Stimulated activated CD8-positive, alpha-beta memory T cell treated with anti-CD3 and anti-CD28 coated beads, Interleukin-15, amount 100 ng/mL, for 4 hours (primary cell): ENCODE measurements around the gene BRMS1L.
"Not testable (repeated sequence)": the region's sequence is repeated elsewhere in the genome, so short reads cannot be mapped to it uniquely, and the experiment has no call there.

Experiments used
- DNase-seq, 2 donors: peaks; one replicate each; pipeline ENCODE4 v3.0.0-alpha.2; 2020; ENCODE audit warnings: low read depth in 2 of 2

Gene BRMS1L, protein sequence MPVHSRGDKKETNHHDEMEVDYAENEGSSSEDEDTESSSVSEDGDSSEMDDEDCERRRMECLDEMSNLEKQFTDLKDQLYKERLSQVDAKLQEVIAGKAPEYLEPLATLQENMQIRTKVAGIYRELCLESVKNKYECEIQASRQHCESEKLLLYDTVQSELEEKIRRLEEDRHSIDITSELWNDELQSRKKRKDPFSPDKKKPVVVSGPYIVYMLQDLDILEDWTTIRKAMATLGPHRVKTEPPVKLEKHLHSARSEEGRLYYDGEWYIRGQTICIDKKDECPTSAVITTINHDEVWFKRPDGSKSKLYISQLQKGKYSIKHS

DNA sequence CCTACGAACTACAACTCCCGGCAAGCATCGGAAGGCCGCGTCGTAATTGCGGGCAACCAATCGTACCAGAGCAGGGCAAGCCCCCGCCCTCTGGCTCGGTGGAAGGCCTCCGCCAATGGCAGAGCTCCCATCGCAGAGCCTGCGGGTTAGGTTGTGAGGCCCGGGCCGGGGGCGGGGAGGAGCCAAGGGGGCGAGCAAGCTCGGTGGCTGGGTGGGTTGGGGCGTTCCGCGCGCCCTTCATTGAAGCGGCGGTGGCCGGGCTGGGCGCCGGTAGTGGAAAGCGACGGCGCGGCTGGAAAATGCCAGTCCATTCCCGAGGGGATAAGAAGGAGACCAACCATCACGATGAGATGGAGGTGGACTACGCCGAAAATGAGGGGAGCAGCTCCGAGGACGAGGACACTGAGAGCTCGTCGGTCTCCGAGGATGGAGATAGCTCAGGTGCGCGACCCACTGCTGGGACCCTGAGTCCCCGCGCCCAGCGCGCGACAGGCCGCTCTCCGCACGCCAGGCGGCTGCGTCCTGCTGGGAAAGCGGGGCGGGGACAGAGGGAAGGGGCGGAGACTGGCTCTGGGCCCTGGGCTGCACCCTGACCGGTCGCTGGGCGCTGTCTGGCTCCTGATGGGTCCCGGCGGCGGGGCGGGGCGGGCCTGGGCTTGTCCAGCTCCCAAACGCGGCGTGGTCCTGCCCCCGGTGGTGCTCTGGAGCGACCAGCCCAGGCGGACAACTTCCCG is at the start of gene BRMS1L:
TSS of gene BRMS1L (plus strand) at position 121 of the 734 bp plus-strand sequence. CDS start at position 300, 179 bp downstream.
- peak; percentile 93 to 94 for DNase-seq

DNA sequence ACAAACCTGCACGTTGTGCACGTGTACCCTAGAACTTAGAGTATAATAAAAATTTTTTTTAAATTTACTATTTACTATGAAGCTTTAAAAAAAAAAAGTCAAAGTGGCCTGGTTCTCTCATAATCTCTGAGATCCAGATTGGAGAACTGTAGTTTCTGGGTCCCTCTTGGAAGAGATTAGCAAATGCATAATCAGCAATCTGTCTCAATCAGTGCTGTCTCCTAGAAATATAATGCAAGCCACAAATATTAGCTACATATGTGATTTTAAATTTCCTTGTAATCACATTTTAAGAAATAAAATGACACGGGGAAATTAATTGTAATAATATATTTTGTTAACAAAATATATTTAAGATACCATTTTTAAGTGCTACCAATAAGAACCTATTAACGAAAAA is 49.3 kb upstream of the BRMS1L start:
- no peak for DNase-seq

DNA sequence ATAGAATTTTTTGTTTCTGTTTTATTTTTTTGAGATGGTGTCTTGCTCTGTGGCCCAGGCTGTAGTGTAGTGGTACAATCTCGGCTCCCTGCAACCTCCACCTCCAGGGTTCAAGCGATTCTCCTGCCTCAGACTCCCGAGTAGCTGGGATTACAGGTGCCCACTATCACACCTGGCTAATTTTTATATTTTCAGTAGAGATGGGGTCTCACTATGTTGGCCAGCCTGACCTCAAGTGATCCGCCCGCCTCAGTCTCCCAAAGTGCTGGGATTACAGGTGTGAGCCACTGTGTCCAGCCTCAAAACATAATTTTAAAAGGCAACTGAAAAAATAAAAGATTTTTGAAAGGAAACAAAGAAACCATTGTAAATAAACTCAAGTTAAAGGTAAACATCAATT is 48.6 kb upstream of the BRMS1L start:
- DNase-seq: not testable (repeated sequence)

DNA sequence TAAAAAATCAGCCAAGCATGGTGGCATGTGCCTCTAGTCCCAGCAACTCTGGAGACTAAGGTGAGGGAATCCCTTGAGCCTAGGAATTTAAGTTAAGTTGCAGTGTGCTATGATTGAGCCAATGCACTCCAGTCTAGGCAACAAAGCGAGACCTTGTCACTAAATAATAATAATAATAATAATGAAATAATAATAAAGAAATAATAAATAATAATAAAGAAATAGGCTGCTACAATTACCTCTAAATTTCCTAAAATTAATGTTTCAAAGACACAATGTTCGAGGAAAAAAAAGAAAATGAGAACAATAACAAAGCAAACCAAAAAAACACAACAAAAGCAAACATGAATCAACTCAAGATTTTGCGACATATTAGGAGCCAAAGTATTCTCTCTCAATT is 46.8 kb upstream of the BRMS1L start:
- DNase-seq: no peak

DNA sequence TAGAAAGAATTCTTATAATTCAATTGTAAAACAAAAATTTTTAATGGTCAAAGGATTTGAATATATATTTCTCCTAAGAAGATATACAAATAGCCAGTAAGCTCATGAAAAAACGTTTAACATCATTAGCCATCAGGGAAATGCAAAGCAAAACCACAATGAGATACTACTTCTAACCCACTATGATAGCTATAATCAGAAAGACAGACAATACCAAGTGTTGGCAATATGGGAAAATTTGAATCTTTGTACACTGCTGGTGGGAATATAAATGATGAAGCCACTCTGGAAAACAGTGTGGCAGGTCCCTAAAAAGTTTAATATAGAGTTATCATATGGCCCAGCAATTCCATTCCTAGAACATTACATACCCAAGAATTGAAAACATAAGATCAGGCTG is 42.4 kb upstream of the BRMS1L start:
- no peak for DNase-seq

DNA sequence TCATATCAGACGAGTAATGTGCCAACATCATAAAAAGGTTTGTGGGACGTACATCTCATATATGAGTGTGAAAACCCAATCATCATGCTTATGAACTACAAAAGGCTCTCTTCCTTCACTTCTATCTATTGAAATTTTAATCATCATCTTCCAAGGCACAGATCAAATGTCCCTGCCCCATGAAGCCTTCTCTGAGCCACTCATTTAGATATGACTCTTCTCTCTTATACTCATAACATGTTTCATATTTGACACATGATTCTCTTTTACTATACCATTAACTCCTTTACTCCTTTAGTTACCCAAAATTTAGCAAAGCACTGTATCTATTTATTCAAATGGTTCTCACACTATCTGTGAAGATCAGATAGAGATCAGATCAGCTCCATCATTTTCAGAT is 39.3 kb upstream of the BRMS1L start:
- DNase-seq: no peak

DNA sequence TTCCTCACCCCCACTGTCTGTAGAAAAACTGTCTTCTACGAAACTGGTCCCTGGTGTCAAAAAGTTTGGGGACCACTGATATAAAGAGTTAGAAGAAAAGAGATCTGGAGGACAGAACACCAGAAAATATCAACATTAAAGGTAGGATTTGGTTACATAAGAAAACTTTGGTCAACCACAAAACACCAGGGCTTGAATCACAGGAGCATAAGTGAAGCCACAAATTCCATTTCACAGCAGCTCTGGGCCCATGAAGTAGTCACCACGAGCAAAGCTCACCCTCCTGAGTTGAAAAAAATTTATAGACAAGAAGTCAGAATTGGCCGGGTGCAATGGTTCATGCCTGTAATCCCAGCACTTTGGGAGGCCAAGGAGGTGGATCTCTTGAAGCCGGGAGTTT is 36.5 kb upstream of the BRMS1L start:
- no peak for DNase-seq

DNA sequence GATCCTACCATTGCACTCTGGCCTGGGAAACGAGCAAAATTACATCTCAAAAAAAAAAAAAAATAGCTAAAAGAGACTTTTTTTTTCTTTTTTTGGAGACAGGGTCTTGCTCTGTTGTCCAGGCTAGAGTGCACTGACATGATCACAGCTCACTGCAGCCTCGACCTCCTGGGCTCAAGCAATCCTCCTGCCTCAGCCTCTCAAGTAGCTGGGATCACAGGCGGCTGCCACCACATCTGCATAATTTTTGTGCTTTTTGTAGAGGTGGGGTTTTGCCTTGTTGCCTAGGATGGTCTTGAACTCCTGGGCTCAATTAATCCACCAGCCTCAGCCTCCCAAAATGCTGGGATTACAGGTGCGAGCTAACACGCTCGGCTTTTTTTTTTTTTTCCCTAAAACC is 28.3 kb upstream of the BRMS1L start:
- DNase-seq: no peak

DNA sequence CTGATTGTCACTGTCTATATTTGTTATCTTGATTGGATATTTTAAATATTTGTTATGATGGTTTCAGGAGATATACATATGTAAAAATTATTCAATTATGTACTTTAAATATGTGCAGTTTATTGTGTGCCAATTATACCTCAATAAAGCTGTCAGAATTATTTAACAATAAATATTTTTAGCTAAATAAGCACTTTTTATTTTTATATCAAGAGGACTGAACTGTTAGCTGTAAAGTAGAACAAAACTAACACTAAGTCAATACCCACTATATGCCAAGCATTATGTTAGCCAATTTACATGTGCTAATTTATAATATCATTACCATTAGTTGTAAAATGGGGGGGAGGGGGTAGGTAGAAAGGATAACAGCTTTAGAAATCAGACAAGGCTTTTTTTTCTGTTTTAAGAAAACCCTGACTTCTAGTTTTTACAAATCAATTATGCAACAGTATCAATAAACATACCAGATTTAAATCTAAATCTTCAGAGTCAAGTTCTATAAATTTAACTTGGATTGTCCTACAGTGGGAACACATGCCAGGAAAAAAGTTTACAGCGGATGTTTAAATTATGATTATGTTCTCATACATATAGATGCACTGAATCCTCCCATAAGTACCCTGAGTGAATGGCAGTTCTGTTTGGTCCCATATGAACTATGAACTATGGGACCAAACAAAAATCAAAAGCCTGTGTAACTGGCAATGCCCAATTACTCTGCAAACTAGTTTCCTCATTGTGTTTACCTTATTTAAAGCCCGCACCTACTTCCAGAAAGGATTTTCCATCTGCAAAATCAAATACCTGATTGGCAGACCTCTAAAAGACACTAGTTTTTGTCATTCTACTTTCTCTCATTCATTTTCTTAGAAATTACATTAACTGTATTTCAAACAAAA is 19.9 kb upstream of the BRMS1L start:
- no peak for DNase-seq

DNA sequence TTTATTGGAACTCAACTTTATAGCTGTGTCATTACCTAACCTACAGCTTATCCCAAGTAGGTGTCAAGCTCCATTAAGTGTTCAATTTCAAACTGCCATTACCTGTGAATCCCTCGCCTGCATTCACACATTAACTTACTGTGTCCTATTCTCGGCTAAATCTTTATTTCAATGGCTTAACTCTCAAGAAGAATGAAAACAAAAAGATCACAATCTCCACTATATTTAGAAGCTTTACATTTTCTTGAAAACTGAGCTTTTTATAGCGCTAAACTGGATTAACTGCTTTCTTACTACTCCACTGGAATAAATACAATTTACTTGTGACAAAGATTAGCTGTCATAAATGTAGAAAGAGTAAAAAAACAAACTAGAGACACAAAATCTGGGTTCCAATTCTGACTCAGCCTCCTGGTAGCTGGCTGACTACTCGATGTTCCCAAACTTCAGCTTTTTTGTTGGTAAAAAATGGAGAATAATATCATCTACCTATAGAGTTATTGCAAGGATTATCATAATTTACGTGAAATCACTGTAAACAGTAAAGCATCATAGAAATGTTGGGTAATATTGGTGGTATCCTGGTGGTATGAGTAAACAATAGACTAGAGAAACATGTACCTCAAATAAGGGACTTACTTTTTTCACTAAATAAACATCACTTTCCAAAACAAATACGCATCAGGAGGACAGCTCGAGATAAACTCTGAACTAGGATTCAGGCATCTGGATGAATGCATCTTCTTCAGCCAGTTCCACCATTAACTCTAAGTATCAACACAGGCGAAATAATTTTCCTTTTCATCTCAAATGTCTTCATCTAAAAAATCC is 18.8 kb upstream of the BRMS1L start:
- DNase-seq: no peak

DNA sequence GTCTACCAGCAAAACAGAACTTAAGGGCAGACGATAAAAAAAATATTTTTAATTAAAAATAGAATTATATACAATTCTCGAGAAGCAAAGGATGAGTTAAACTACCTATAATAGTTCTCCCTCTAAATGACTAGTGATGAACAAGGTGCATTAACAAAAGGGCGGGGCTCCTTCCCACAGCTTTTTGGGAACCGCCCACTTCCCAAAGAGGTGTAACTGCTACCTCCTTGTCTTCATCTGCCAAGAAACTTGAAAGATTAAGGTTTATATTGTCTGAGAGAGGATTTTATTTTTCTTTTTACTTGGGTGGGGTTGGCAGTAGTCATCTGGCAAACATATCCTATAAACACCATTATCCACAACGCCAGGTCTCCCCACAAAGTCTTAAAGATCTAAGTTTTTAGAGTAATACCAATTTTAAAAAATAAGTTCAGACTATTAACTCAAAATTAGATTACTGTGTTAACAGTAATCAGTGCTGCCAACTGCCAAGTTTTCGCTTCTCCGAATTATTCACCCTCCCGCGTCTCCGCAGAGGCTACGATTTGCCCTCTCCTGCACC is 18.0 kb upstream of the BRMS1L start:
- no peak for DNase-seq

DNA sequence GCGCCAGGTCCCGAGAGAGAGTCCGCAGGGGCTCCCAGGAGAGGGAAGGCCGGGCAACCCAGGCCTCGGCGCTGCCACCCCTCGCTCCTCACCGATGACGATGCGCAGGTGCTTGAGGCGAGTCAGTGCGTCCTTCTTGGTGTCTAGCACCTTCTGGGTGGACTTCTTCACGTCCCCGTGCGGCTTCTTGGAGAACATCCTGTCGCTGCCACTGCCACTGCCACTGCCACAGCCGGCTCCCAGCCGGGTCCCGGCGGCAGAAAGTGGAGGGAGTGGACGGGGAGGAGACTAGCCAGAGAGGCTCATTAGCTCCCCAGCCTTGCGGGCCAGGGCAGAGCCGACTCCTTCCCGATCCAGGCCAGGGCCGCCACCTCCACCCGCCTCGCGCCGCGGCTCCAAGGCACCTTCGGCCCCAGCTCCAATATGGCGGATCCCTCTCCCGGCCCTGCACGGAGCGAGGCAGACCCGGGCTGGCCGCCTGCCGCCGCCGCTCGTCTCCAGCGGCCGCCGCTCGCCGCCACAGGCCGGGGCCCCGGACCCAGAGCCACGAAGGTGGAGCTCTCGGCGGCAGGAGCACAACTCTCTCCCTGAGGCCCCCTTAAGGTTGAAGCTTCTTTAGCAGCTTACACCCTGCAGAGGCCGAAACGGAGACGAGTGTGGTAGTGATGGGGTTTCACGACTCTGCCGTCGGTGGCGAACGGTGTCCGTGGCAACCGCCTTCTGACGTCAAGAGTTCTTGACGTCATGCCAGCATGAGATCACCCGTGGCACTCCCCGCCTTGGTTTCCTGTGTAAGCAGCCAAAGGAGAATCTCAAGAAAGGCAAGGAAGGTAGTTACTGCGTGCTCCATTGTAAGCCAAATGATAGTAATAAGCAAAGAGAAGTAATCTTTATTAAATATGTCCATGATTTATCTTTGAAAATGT is 17.2 kb upstream of the BRMS1L start, which contains the start of gene RALGAPA1:
TSS of gene RALGAPA1 (minus strand) at position 658 of the 926 bp plus-strand sequence. CDS start at position 198, 460 bp downstream.
- DNase-seq: peak; percentile 85 to 88

DNA sequence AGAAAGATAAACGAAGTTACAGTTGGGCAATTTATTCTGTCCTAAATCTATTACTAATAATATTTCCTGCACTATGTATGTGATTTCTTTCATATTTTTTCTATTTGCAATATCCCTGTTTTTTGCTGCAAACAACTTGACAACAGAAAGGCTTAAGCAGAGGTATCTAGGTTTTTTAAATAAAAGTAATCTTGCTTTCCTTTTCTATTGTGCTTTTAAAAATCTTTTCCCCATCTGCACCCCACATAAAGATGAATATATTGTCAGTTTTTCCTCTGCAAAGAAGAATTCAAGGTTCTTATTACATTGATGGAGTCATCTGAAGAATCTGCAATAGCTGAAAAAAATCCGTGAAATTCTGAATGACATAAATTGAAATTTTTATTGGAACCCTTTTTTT is 16.5 kb upstream of the BRMS1L start:
- DNase-seq: no peak

DNA sequence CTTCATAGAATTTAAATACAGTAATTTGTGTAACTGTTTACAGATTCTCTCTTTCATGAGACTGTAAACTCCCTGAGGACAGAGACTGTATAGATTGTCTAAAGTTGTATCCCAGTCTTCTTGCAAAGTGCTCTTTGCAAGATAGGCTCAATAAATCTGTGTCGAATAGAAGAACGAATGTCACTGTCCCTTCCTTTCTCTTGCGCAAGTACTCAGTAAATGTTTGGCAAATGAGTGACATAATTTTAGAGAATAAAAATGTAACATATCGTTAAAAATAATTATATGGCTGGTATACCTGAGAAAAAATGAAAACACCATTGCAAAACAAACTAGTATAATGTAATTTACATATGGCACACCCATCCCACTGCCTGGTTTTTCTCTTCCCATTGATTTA is 15.2 kb upstream of the BRMS1L start:
- no peak for DNase-seq

DNA sequence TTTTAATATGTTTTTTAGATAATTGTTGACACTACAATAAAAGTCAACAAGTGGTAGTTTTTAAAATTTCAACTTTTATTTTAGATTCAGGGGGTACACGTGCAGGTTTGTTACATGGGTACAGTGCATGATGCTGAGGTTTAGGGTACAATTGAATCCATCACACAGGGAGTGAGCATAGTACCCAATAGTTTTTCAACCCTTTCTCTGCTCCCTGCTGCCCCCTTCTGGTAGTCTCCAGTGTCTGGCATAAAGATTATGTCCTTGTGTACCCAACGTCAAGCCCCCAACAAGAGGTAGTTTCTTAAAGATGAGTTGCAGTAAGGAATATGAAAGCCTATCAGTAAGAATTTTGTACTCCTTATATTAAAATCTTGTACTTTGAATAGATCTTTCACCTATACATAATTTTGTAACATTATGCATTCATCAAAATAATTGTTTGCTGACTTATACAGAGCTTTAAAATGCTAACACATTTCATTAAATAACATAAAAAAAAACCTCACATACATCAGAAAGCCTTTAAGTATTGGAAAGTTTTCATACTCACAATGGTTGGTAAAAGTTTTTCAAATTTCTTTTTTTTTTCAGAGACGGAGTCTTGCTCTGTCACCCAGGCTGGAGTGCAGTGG is 11.7 kb upstream of the BRMS1L start:
- peak; percentile 40 to 67 for DNase-seq

DNA sequence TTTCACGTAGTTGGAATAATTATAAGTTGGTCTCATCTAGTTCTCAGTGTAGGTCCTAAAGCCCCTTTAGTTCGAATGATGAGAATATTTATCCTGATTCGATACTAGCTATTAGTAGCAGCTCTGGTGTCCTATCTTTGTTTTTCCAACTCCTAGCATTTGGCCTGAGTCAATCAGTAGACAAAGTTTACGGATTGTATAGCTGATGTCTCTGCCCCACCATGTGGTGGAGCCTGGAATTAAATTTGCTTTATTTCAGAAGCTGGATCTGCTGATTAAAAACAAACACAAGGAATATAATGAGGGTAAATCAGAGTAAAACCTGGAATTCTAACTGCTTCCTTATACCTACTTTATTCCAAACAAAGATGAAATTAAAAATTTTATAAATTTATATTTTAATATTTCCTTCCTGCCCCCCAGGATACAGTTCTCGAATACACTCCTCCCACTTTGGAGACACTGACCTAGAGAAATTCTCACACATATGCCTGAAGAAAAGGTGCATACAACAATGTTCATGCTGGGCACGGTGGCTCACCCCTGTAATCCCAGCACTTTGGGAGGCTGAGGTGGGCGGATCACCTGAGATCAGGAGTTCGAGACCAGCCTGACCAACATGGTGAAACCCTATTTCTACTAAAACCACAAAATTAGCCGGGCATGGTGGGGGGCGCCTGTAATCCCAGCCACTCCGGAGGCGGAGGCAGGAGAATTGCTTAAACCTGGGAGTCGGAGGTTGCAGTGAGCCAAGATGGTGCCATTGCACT is 7.6 kb upstream of the BRMS1L start:
- no peak for DNase-seq

DNA sequence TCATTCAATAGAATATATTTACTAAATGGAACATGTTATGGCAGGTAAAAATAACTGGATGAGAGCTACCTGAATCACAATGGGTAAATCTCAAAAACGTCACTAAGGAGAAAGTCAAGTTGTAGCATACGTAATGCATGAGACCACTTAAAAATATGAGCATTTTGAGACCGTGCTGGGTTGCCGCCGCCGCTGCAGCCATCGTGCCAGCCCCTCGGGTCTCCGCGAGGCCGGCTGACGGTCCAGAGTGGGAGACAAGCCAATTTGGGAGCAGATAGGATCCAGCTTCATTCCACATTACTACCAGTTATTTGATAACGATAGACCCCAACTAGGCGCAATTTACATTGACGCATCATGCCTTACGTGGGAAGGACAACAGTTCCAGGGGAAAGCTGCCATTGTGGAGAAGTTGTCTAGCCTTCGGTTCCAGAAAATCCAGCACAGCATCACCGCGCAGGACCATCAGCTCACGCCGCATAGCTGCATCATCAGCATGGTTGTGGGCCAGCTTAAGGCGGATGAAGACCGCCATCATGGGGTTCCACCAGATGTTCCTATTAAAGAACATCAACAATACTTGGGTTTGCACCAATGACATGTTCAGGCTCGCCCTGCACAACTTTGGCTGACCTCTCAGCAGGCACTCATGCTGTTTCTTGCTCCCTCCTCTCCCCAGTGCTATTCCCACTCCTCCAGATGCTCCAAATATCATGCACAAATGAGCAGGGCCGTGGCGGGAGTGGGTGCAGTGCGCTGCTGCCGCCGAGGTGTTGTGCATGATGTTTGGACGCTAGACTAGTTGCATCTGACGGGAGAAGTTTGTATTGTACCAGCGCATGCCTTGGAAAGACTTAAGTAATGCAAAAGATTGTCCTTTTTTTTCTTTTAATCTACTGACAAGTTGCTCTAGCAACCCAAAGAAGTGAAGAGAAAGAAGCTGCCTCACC is 6.3 kb upstream of the BRMS1L start:
- DNase-seq: no peak
